HG02588 (cell line): ENCODE measurements around the gene KRT38.
"Not testable (repeated sequence)": the region's sequence is repeated elsewhere in the genome, so short reads cannot be mapped to it uniquely, and the experiment has no call there.

Experiments used
- ATAC-seq: cut with Tn5 transposase; IDR thresholded peaks from one replicate; pipeline ENCODE4 v1.9.1; 2021; ENCODE audit warnings: mild to moderate bottlenecking, moderate library complexity; ENCODE audit not compliant: unreplicated experiment

The KRT38 gene

GRCh38 chr17:41424111-41424635 is 16.6 kb downstream of the KRT38 start, which contains the start of gene KRT37:
KRT37 (minus strand) TSS chr17:41424585; CDS start chr17:41424523, 62 bp downstream.
- ATAC-seq, result no peak

GRCh38 chr17:41422586-41422985 is 18.2 kb downstream of the KRT38 start:
- not testable (repeated sequence) for ATAC-seq

- no peak for ATAC-seq
These were observed 19.2 kb downstream of the KRT38 start for GRCh38 chr17:41421617-41422016.

- ATAC-seq, result no peak
These were observed 19.7 kb downstream of the KRT38 start for GRCh38 chr17:41421116-41421515.

- no peak for ATAC-seq
These were observed 20.6 kb downstream of the KRT38 start for GRCh38 chr17:41420134-41420533.

- no peak for ATAC-seq
These were observed 21.1 kb downstream of the KRT38 start for GRCh38 chr17:41419716-41420115.

- ATAC-seq, result no peak
These were observed 22.5 kb downstream of the KRT38 start for GRCh38 chr17:41418116-41418860.

- no peak for ATAC-seq
These were observed 23.2 kb downstream of the KRT38 start for GRCh38 chr17:41417576-41418015.

- ATAC-seq, result no peak
These were observed 23.7 kb downstream of the KRT38 start for GRCh38 chr17:41417127-41417526.

GRCh38 chr17:41416479-41416878 is 24.3 kb downstream of the KRT38 start:
- ATAC-seq, result no peak

GRCh38 chr17:41415833-41416335 is 24.9 kb downstream of the KRT38 start:
- ATAC-seq, result no peak

- no peak for ATAC-seq
These were observed 25.4 kb downstream of the KRT38 start for GRCh38 chr17:41415411-41415810.

GRCh38 chr17:41413982-41414381 is 26.8 kb downstream of the KRT38 start:
- ATAC-seq, result no peak

GRCh38 chr17:41413353-41413957 is 27.3 kb downstream of the KRT38 start:
- no peak for ATAC-seq

GRCh38 chr17:41411072-41411840 is 29.5 kb downstream of the KRT38 start:
- ATAC-seq, result no peak

- no peak for ATAC-seq
These were observed 33.6 kb downstream of the KRT38 start for GRCh38 chr17:41407226-41407625.

GRCh38 chr17:41406205-41406604 is 34.6 kb downstream of the KRT38 start:
- ATAC-seq, result no peak

GRCh38 chr17:41404024-41404671 is 36.6 kb downstream of the KRT38 start:
- no peak for ATAC-seq

- ATAC-seq, result no peak
These were observed 37.3 kb downstream of the KRT38 start for GRCh38 chr17:41403404-41404023.

- no peak for ATAC-seq
These were observed 38.6 kb downstream of the KRT38 start for GRCh38 chr17:41402161-41402560.
